Retinal pigment epithelial cell (primary cell): ENCODE results near the gene DCX.

ENCODE experiments used
- DNase-seq: peaks from one replicate; pipeline ENCODE4 v3.0.0-alpha.2; 2010; ENCODE audit warnings: low read depth
- H3K4me3 ChIP-seq: 2 replicates; pipeline ENCODE4 v1.5.1; 2011; ENCODE audit warnings: mild to moderate bottlenecking, low read length, control low read depth, moderate library complexity
- CTCF ChIP-seq: conservative IDR thresholded peaks from 2 replicates; pipeline ENCODE4 v1.5.1; 2011; ENCODE audit warnings: low read depth, low read length, control low read depth, inconsistent platforms

DCX gene

GRCh38 chrX:111322231-111322855 lies 89.6 kb downstream of the DCX start:
- H3K4me3 ChIP-seq: no peak overlapping the region
- no peak for TF ChIP-seq CTCF
- DNase-seq: no peak

- no peak overlapping the region for H3K4me3 ChIP-seq
- TF ChIP-seq CTCF: no peak
- DNase-seq: no peak
These were observed 92.5 kb downstream of the DCX start for GRCh38 chrX:111319451-111319850.

GRCh38 chrX:111318901-111319300 lies 93.1 kb downstream of the DCX start:
- H3K4me3 ChIP-seq: no peak overlapping the region
- DNase-seq: no peak
- TF ChIP-seq CTCF: no peak

GRCh38 chrX:111309083-111309482 lies 102.9 kb downstream of the DCX start:
- H3K4me3 ChIP-seq: no peak overlapping the region
- no peak for DNase-seq
- TF ChIP-seq CTCF: no peak

GRCh38 chrX:111308039-111308438 lies 104.0 kb downstream of the DCX start:
- no peak overlapping the region for H3K4me3 ChIP-seq
- no peak for TF ChIP-seq CTCF
- DNase-seq: no peak

GRCh38 chrX:111302284-111302683 lies 109.7 kb downstream of the DCX start:
- TF ChIP-seq CTCF: no peak
- H3K4me3 ChIP-seq: no peak overlapping the region
- DNase-seq: no peak

GRCh38 chrX:111288841-111289240 lies 123.2 kb downstream of the DCX start:
- no peak for TF ChIP-seq CTCF
- DNase-seq: no peak
- no peak overlapping the region for H3K4me3 ChIP-seq
